IMR-90 (cell line): ENCODE measurements around the gene SKIL. TPM values are rescaled to one million over a fixed set of nuclear protein-coding genes. Genes with fewer than 3 reads are reported as not detected.
A peak's percentile ranks its signal among the peaks of the same experiment; 100 is the strongest.

Experiments
- ATAC-seq: fragments of 200-7000 bp; cut with Tn5 transposase; 2 replicates; pipeline ENCODE4 v1.9.1; 2020; ENCODE audit warnings: low read depth, mild to moderate bottlenecking, moderate library complexity
- BruUV-seq: library from RNA; stranded (reverse); fragments of 400-500 nt; replicated peaks from 2 replicates; lab custom pipeline; 2021; lab: Mats Ljungman, UMichigan
- CTCF ChIA-PET: fragments of 300-600 bp; formaldehyde crosslinking; extraction: SDS; loops from one replicate; lab custom pipeline; 2021; ENCODE audit warnings: antibody characterized with exemption; lab: Yijun Ruan, JAX
- POLR2A ChIA-PET: fragments of 300-600 bp; sonication (Branson Sonifier 250); formaldehyde crosslinking; loops from one replicate; lab custom pipeline; 2022; ENCODE audit warnings: antibody characterized with exemption; ENCODE audit not compliant: unreplicated experiment; lab: Charles Lee
- DNase-seq: peaks from one replicate; pipeline ENCODE4 v3.0.0; 2013
- H2AFZ ChIP-seq: replicated peaks from 2 replicates; pipeline ENCODE3; 2013; ENCODE audit warnings: low read length, mild to moderate bottlenecking; ENCODE audit not compliant: poor library complexity
- H2AK5ac ChIP-seq: 2 replicates; pipeline ENCODE4 v1.6.1; 2013; ENCODE audit warnings: low read depth, low read length, inconsistent platforms
- H2AK9ac ChIP-seq: replicated peaks from 2 replicates; pipeline ENCODE3; 2013; ENCODE audit warnings: mild to moderate bottlenecking, low read depth, low read length, moderate library complexity; ENCODE audit not compliant: poor library complexity
- H2BK120ac ChIP-seq: 2 replicates; pipeline ENCODE4 v1.6.1; 2013; ENCODE audit warnings: low read depth, low read length, inconsistent platforms
- H2BK15ac ChIP-seq: 3 replicates; pipeline ENCODE4 v1.6.1; 2013; ENCODE audit warnings: low read depth, low read length, inconsistent platforms
- H2BK20ac ChIP-seq: 2 replicates; pipeline ENCODE4 v1.6.1; 2013; ENCODE audit warnings: low read depth, mild to moderate bottlenecking, inconsistent platforms, low read length, moderate library complexity
- H2BK5ac ChIP-seq: 2 replicates; pipeline ENCODE4 v1.6.1; 2013; ENCODE audit warnings: mild to moderate bottlenecking, low read depth, low read length, inconsistent platforms; ENCODE audit not compliant: poor library complexity, severe bottlenecking
- H3K14ac ChIP-seq: replicated peaks from 2 replicates; pipeline ENCODE4 v1.6.1; 2013; ENCODE audit warnings: low read depth, low read length, inconsistent platforms
- H3K18ac ChIP-seq: 2 replicates; pipeline ENCODE4 v1.6.1; 2013; ENCODE audit warnings: low read depth, low read length, control low read depth
- H3K23ac ChIP-seq: 2 replicates; pipeline ENCODE4 v1.6.1; 2013; ENCODE audit warnings: low read depth, low read length, inconsistent platforms
- H3K27ac ChIP-seq: 2 replicates; pipeline ENCODE4 v1.5.1; 2013; ENCODE audit warnings: mild to moderate bottlenecking, control low read depth, low read length; ENCODE audit not compliant: insufficient read depth
- H3K27me3 ChIP-seq: 2 replicates; pipeline ENCODE4 v1.6.1; 2013; ENCODE audit warnings: low read length; ENCODE audit not compliant: control insufficient read depth, insufficient read depth
- H3K36me3 ChIP-seq: 2 replicates; pipeline ENCODE4 v1.6.1; 2013; ENCODE audit warnings: low read length, mixed read lengths; ENCODE audit not compliant: control insufficient read depth, insufficient read depth
- H3K4ac ChIP-seq: 2 replicates; pipeline ENCODE4 v1.6.1; 2013; ENCODE audit warnings: low read depth, low read length, inconsistent platforms
- H3K4me1 ChIP-seq: 2 replicates; pipeline ENCODE4 v1.6.1; 2013; ENCODE audit warnings: low read length, mixed read lengths; ENCODE audit not compliant: control insufficient read depth, insufficient read depth
- H3K4me2 ChIP-seq: 2 replicates; pipeline ENCODE4 v1.6.1; 2013; ENCODE audit warnings: low read depth, mild to moderate bottlenecking, control low read depth, low read length, moderate library complexity
- H3K4me3 ChIP-seq: 2 replicates; pipeline ENCODE4 v1.5.1; 2013; ENCODE audit warnings: low read depth, mild to moderate bottlenecking, control low read depth, low read length, moderate library complexity; ENCODE audit not compliant: insufficient read depth
- H3K56ac ChIP-seq: 2 replicates; pipeline ENCODE4 v1.6.1; 2013; ENCODE audit warnings: low read length, inconsistent platforms; ENCODE audit not compliant: insufficient read depth; ENCODE audit errors: extremely low read depth
- H3K79me1 ChIP-seq, 2 experiments: 2 replicates each; pipeline ENCODE4 v1.6.1; 2013; ENCODE audit warnings: low read length in 2 of 2, inconsistent platforms in 1 of 2, low read depth in 1 of 2
- H3K9ac ChIP-seq: 2 replicates; pipeline ENCODE4 v1.6.1; 2013; ENCODE audit warnings: low read depth, low read length, control low read depth
- H3K9me1 ChIP-seq: 2 replicates; pipeline ENCODE4 v1.6.1; 2013; ENCODE audit warnings: low read length, inconsistent platforms; ENCODE audit not compliant: insufficient read depth
- H3K9me3 ChIP-seq: 2 replicates; pipeline ENCODE4 v1.6.1; 2013; ENCODE audit warnings: low read length; ENCODE audit not compliant: control insufficient read depth, insufficient read depth
- H4K20me1 ChIP-seq: 2 replicates; pipeline ENCODE4 v1.6.1; 2013; ENCODE audit warnings: low read length, inconsistent platforms; ENCODE audit not compliant: insufficient read depth
- H4K5ac ChIP-seq: 2 replicates; pipeline ENCODE4 v1.6.1; 2013; ENCODE audit warnings: mild to moderate bottlenecking, low read depth, low read length, control low read depth
- H4K8ac ChIP-seq, 2 experiments: 2 replicates each; pipeline ENCODE4 v1.6.1; 2013; ENCODE audit warnings: low read depth in 2 of 2, low read length in 2 of 2, control low read depth in 1 of 2, inconsistent platforms in 1 of 2
- H4K91ac ChIP-seq: 2 replicates; pipeline ENCODE4 v1.6.1; 2013; ENCODE audit warnings: low read depth, low read length, inconsistent platforms; ENCODE audit not compliant: insufficient read depth
- BHLHE40 ChIP-seq: fragments of 150-350 bp; IDR thresholded peaks from 2 replicates; pipeline ENCODE4 v1.6.1; 2016; ENCODE audit warnings: mild to moderate bottlenecking, low read depth, low read length
- FOS ChIP-seq: fragments of 150-350 bp; IDR thresholded peaks from 2 replicates; pipeline ENCODE4 v1.6.1; 2016; ENCODE audit warnings: low read depth, low read length
- MAFK ChIP-seq: IDR thresholded peaks from 2 replicates; pipeline ENCODE4 v1.6.1; 2012; ENCODE audit warnings: low read depth, low read length, improper control_type of control experiment
- MXI1 ChIP-seq: IDR thresholded peaks from 2 replicates; pipeline ENCODE4 v1.6.1; 2012; ENCODE audit warnings: low read depth, mild to moderate bottlenecking, low read length, moderate library complexity, borderline replicate concordance
- POLR2A ChIP-seq: IDR thresholded peaks from 2 replicates; pipeline ENCODE4 v1.6.1; 2012; ENCODE audit warnings: mild to moderate bottlenecking, low read depth, low read length
- RAD21 ChIP-seq: IDR thresholded peaks from 2 replicates; pipeline ENCODE4 v1.6.1; 2012; ENCODE audit warnings: low read length, improper control_type of control experiment
- RFX5 ChIP-seq: IDR thresholded peaks from 2 replicates; pipeline ENCODE4 v1.8.0; 2012; ENCODE audit warnings: low read depth, mild to moderate bottlenecking, low read length, moderate library complexity
- SMC3 ChIP-seq: fragments of 150-350 bp; IDR thresholded peaks from 2 replicates; pipeline ENCODE4 v1.6.1; 2016; ENCODE audit warnings: low read depth, mild to moderate bottlenecking, antibody characterized with exemption, low read length, moderate library complexity
- USF2 ChIP-seq: fragments of 150-350 bp; IDR thresholded peaks from 2 replicates; pipeline ENCODE4 v1.6.1; 2017; ENCODE audit warnings: mild to moderate bottlenecking, antibody characterized with exemption, low read length, low read depth
- WGBS, 2 experiments: methylation state at CpG; one replicate each; pipeline versions ENCODE4 v1.1.5 to v1.1.7; 2013; ENCODE audit warnings: missing lambda C conversion rate in 2 of 2; ENCODE audit not compliant: insufficient read length in 1 of 2; ENCODE audit errors: extremely low coverage in 2 of 2; 5-methylcytosine and 5-hydroxymethylcytosine counted together
- dilution Hi-C: fragments of 300-500 bp; cut with HindIII; formaldehyde crosslinking; loops from one replicate; pipeline ENCODE4 v1.14.3; 2018; ENCODE audit warnings: low sequenced_read_pairs; ENCODE audit not compliant: unreplicated experiment
- in situ Hi-C: fragments of 300-500 bp; cut with MboI; formaldehyde crosslinking; loops from 3 replicates; pipeline ENCODE4 v1.14.3; 2019; ENCODE audit warnings: low sequenced_read_pairs, inconsistent platforms, mixed read lengths
- intact Hi-C: fragments of 100-400 bp; cut with micrococcal nuclease; formaldehyde crosslinking; loops from 2 replicates; pipeline ENCODE4 v1.10.0; 2022
- polyA plus RNA-seq, 3 experiments: library from polyadenylated mRNA; depleted of rRNA; stranded (reverse); fragments of >200 nt; gene quantifications; 2 replicates each; pipeline ENCODE4 v1.2.3, GENCODE V29; 2012; ENCODE audit warnings: low replicate concordance in 1 of 3
- total RNA-seq: library from RNA; depleted of rRNA; stranded (reverse); fragments of >200 nt; gene quantifications from 2 replicates; pipeline ENCODE4 v1.2.3, GENCODE V29; 2012
- TF ChIP-seq, protein P1 (sequence below): conservative IDR thresholded peaks from 2 replicates; pipeline ENCODE4 v1.5.1; 2012; ENCODE audit warnings: mild to moderate bottlenecking, low read depth, low read length, improper control_type of control experiment

SKIL gene
- total and polyA plus RNA-seq, 2 of the 4 experiments (the other 2 are of a cell fraction) = 9.2 to 55.9 TPM

- H3K9ac ChIP-seq = no peak overlapping the region
- no peak overlapping the region for H3K4ac ChIP-seq
- BruUV-seq = no TSS peak
- H3K23ac ChIP-seq = no peak overlapping the region
- no peak overlapping the region for H2BK120ac ChIP-seq
- no peaks in the 10 kb centered on the region for H3K4me1 ChIP-seq
- no peaks in the 10 kb centered on the region for H3K79me1 ChIP-seq
- H2BK20ac ChIP-seq = no peak overlapping the region
- TF ChIP-seq MAFK (no peak), SMC3 (no peak), BHLHE40 (no peak), USF2 (no peak), RFX5 (no peak), POLR2A (no peak), MXI1 (no peak), RAD21 (no peak), FOS (no peak)
- TF ChIP-seq, protein P1, sequence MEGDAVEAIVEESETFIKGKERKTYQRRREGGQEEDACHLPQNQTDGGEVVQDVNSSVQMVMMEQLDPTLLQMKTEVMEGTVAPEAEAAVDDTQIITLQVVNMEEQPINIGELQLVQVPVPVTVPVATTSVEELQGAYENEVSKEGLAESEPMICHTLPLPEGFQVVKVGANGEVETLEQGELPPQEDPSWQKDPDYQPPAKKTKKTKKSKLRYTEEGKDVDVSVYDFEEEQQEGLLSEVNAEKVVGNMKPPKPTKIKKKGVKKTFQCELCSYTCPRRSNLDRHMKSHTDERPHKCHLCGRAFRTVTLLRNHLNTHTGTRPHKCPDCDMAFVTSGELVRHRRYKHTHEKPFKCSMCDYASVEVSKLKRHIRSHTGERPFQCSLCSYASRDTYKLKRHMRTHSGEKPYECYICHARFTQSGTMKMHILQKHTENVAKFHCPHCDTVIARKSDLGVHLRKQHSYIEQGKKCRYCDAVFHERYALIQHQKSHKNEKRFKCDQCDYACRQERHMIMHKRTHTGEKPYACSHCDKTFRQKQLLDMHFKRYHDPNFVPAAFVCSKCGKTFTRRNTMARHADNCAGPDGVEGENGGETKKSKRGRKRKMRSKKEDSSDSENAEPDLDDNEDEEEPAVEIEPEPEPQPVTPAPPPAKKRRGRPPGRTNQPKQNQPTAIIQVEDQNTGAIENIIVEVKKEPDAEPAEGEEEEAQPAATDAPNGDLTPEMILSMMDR = no peak
- CTCF ChIA-PET = interaction anchor here (0.6 kb wide), 1 partner anchor 92 kb away, joined by 3 read pairs; no protein-coding TSS in a partner anchor
- dilution Hi-C loops (no loop called here), in situ Hi-C loops (no loop called here), intact Hi-C loops (no loop called here)
- no peak overlapping the region for H3K18ac ChIP-seq
- H3K9me1 ChIP-seq = no peaks in the 10 kb centered on the region
- no peak overlapping the region for H3K27ac ChIP-seq
- peak; percentile 24 for DNase-seq
- POLR2A ChIA-PET = interaction anchor here (0.6 kb wide), 1 partner anchor 92 kb away, joined by 5 read pairs; no protein-coding TSS in a partner anchor
- H4K5ac ChIP-seq = no peak overlapping the region
- no CpG with 5 or more reads among the region's 7 CpGs for WGBS, 2 experiments
- H2AFZ ChIP-seq = no peak overlapping the region
- H3K4me3 ChIP-seq = no peak overlapping the region
- no peaks in the 10 kb centered on the region for H4K20me1 ChIP-seq
- no peak overlapping the region for H2AK5ac ChIP-seq
- H3K36me3 ChIP-seq = no peaks in the 10 kb centered on the region
- H2BK15ac ChIP-seq = no peak overlapping the region
- H3K9me3 ChIP-seq = no peaks in the 10 kb centered on the region
- no peaks in the 10 kb centered on the region for H3K27me3 ChIP-seq
- no peak overlapping the region for H2BK5ac ChIP-seq
- H3K56ac ChIP-seq = no peak overlapping the region
- H3K4me2 ChIP-seq = no peak overlapping the region
- H4K8ac ChIP-seq = no peak overlapping the region
- no peak overlapping the region for H4K91ac ChIP-seq
- H3K14ac ChIP-seq = no peak overlapping the region
- no peak overlapping the region for H2AK9ac ChIP-seq
- no peak for ATAC-seq
Observed at GRCh38 chr3:170320461-170321121, 36.9 kb upstream of the SKIL start.
